B cell (primary cell): ENCODE data around the gene CAMTA1. TPM values are rescaled to one million over a fixed set of nuclear protein-coding genes. Genes with fewer than 3 reads are reported as not detected.

ENCODE experiments used
- ATAC-seq: fragments of 200-7000 bp; cut with Tn5 transposase; one replicate; pipeline ENCODE4 v1.10.0; 2021; ENCODE audit warnings: low read depth, mild to moderate bottlenecking, moderate number of reproducible peaks, moderate library complexity
- CTCF ChIA-PET: fragments of 350-600 bp; sonication (Branson Sonifier 250); formaldehyde crosslinking; loops from one replicate; lab custom pipeline; 2021; ENCODE audit warnings: antibody characterized with exemption, inconsistent platforms; lab: Charles Lee
- POLR2A ChIA-PET: fragments of 350-600 bp; sonication (Branson Sonifier 250); formaldehyde crosslinking; loops from one replicate; lab custom pipeline; 2021; ENCODE audit warnings: antibody characterized with exemption; lab: Charles Lee
- DNase-seq: peaks from one replicate; pipeline ENCODE4 v3.0.0; 2013
- H2AFZ ChIP-seq: 2 replicates; pipeline ENCODE4 v1.6.1; 2012; ENCODE audit warnings: mild to moderate bottlenecking, low read depth, low read length; ENCODE audit not compliant: insufficient read depth, poor library complexity, severe bottlenecking
- H3K27ac ChIP-seq, 2 donors: 1 replicate in 1 of 2; 2 replicates in 1 of 2; pipeline ENCODE4 v1.5.1; 2012 to 2013; ENCODE audit warnings: low read length in 2 of 2, mild to moderate bottlenecking in 2 of 2, moderate library complexity in 1 of 2
- H3K27me3 ChIP-seq, 4 experiments: fragments of 200-600 bp in 1 of 4; sonication (generic) in 1 of 4; replicated peaks in 1 of 4; 1 replicate in 2 of 4; 2 replicates in 2 of 4; pipeline versions ENCODE4 v1.6.1 to v1.7.0; 2013 to 2016; ENCODE audit warnings: low read length in 3 of 4, mild to moderate bottlenecking in 2 of 4, mixed read lengths in 1 of 4, moderate library complexity in 1 of 4; ENCODE audit not compliant: insufficient read depth in 4 of 4, control insufficient read depth in 3 of 4; ENCODE audit errors: control extremely low read depth in 1 of 4
- H3K36me3 ChIP-seq, 2 experiments: replicated peaks in 1 of 2; 1 replicate in 1 of 2; 2 replicates in 1 of 2; pipeline versions ENCODE4 v1.6.1 to v1.7.1; 2013; ENCODE audit warnings: low read length in 1 of 2; ENCODE audit not compliant: insufficient read depth in 2 of 2, control insufficient read depth in 1 of 2; ENCODE audit errors: control extremely low read depth in 1 of 2, extremely low read depth in 1 of 2
- H3K4me1 ChIP-seq, 2 donors: fragments of 200-600 bp in 1 of 2; sonication (generic) in 1 of 2; 1 replicate in 1 of 2; 2 replicates in 1 of 2; pipeline versions ENCODE4 v1.5.1 to v1.6.1; 2013 to 2017; ENCODE audit warnings: low read length in 2 of 2; ENCODE audit not compliant: control insufficient read depth in 2 of 2, insufficient read depth in 2 of 2
- H3K4me2 ChIP-seq: replicated peaks from 2 replicates; pipeline ENCODE3; 2012; ENCODE audit warnings: mild to moderate bottlenecking, low read depth, low read length; ENCODE audit not compliant: poor library complexity, severe bottlenecking
- H3K4me3 ChIP-seq, 5 experiments: fragments of 200-600 bp in 1 of 5; sonication (generic) in 1 of 5; 1 replicate in 3 of 5; 2 replicates in 2 of 5; pipeline versions ENCODE4 v1.5.1 to v1.7.0; 2011 to 2016; ENCODE audit warnings: low read length in 4 of 5, mild to moderate bottlenecking in 4 of 5, low read depth in 2 of 5, control low read depth in 1 of 5, moderate library complexity in 1 of 5; ENCODE audit not compliant: insufficient read depth in 1 of 5; ENCODE audit errors: control extremely low read depth in 1 of 5, extremely low read depth in 1 of 5
- H3K79me2 ChIP-seq: fragments of 200-600 bp; sonication (generic); one replicate; pipeline ENCODE4 v1.6.0; 2016; ENCODE audit warnings: low read length; ENCODE audit not compliant: control insufficient read depth, insufficient read depth
- H3K9ac ChIP-seq: fragments of 200-600 bp; sonication (generic); 2 replicates; pipeline ENCODE4 v1.6.1; 2017; ENCODE audit warnings: mild to moderate bottlenecking, low read length, moderate library complexity
- H3K9me3 ChIP-seq, 3 donors: one replicate each; pipeline versions ENCODE4 v1.6.1 to v1.7.1; 2013; ENCODE audit warnings: low read length in 2 of 3; ENCODE audit not compliant: control insufficient read depth in 2 of 3, insufficient read depth in 1 of 3; ENCODE audit errors: control extremely low read depth in 1 of 3
- H4K20me1 ChIP-seq: 2 replicates; pipeline ENCODE4 v1.6.0; 2012; ENCODE audit warnings: mild to moderate bottlenecking, low read length; ENCODE audit not compliant: insufficient read depth, control insufficient read depth, poor library complexity, severe bottlenecking
- H3K27ac Mint-ChIP-seq: one replicate; pipeline ENCODE4 v1.8.0; 2021; ENCODE audit warnings: mixed read lengths
- H3K27me3 Mint-ChIP-seq: one replicate; pipeline ENCODE4 v1.8.0; 2021; ENCODE audit warnings: mixed read lengths
- H3K4me1 Mint-ChIP-seq: one replicate; pipeline ENCODE4 v1.8.0; 2021; ENCODE audit warnings: mixed read lengths
- H3K4me3 Mint-ChIP-seq: one replicate; pipeline ENCODE4 v1.8.0; 2021; ENCODE audit warnings: mixed read lengths
- H3K9me3 Mint-ChIP-seq: one replicate; pipeline ENCODE4 v1.8.0; 2022; ENCODE audit warnings: mixed read lengths; ENCODE audit not compliant: insufficient read depth
- CTCF ChIP-seq: fragments of 200-600 bp; IDR thresholded peaks from one replicate; pipeline ENCODE4 v1.8.0; 2022; ENCODE audit warnings: antibody characterized with exemption, mild to moderate bottlenecking
- EZH2 ChIP-seq: IDR thresholded peaks from 2 replicates; pipeline ENCODE4 v1.6.1; 2012; ENCODE audit warnings: borderline replicate concordance, low read depth, mild to moderate bottlenecking, moderate library complexity, low read length; ENCODE audit not compliant: insufficient read depth, poor library complexity, severe bottlenecking
- WGBS: methylation state at CpG from one replicate; pipeline ENCODE4 v1.1.5; 2013; ENCODE audit warnings: missing lambda C conversion rate; ENCODE audit not compliant: insufficient coverage; 5-methylcytosine and 5-hydroxymethylcytosine counted together
- intact Hi-C: fragments of 100-400 bp; cut with micrococcal nuclease; formaldehyde crosslinking; loops from one replicate; pipeline ENCODE4 v1.10.0; 2022
- polyA plus RNA-seq: library from polyadenylated mRNA; depleted of rRNA; stranded (reverse); fragments of >200 nt; gene quantifications from 2 replicates; pipeline ENCODE4 v1.2.3, GENCODE V29; 2012
- total RNA-seq, 2 donors: library from RNA; stranded (reverse); fragments of 120-200 nt in 1 of 2; gene quantifications; 1 replicate in 1 of 2; 2 replicates in 1 of 2; pipeline versions ENCODE4 v1.2.3 to v1.2.4, GENCODE V29; 2013 to 2022

The CAMTA1 gene
- total and polyA plus RNA-seq, 2 donors (not counting 1 experiment from before 2014, with no cell fraction given), result 42.2 to 45.7 TPM

- Mint-ChIP-seq H3K4me3 (no peak overlapping the region), H3K4me1 (no peaks in the 10 kb centered on the region), H3K27me3 (peaks cover 24% of the 10 kb centered on the region), H3K9me3 (peaks cover 6% of the 10 kb centered on the region), H3K27ac (no peak overlapping the region)
- H3K27ac ChIP-seq, result no peak overlapping the region
- DNase-seq (no peak), ATAC-seq (no peak)
- TF ChIP-seq CTCF (no peak), EZH2 (no peak)
- H3K9me3 ChIP-seq, result peaks cover 0 to 26% (median 4%) of the 10 kb centered on the region in 3 donors
- intact Hi-C loops, result no loop called here
- WGBS, result 85% methylated on average over 3 of the region's 3 CpGs
- no peak overlapping the region for H2AFZ ChIP-seq
- ChIA-PET POLR2A (no interaction called here), CTCF (no interaction called here)
- no peak overlapping the region for H3K4me2 ChIP-seq
- H3K79me2 ChIP-seq, result no peaks in the 10 kb centered on the region
- H3K36me3 ChIP-seq, result no peaks in the 10 kb centered on the region
- no peak overlapping the region for H3K4me3 ChIP-seq
- no peak overlapping the region for H3K9ac ChIP-seq
- no peaks in the 10 kb centered on the region for H3K4me1 ChIP-seq
- no peaks in the 10 kb centered on the region for H4K20me1 ChIP-seq
- peaks cover 0 to 14% (median 0%) of the 10 kb centered on the region in 4 experiments for H3K27me3 ChIP-seq
Measured at GRCh38 chr1:7178741-7179140, 393.5 kb downstream of the CAMTA1 start.

GRCh38 chr1:7185721-7186120 lies 400.5 kb downstream of the CAMTA1 start:
- peaks cover 0 to 4% (median 0%) of the 10 kb centered on the region in 4 experiments for H3K27me3 ChIP-seq
- no peak overlapping the region for H3K4me3 ChIP-seq
- intact Hi-C loops, result no loop called here
- CTCF ChIA-PET, result no interaction called here
- no peaks in the 10 kb centered on the region for H3K36me3 ChIP-seq
- H3K4me2 ChIP-seq, result no peak overlapping the region
- 93% methylated on average over 8 of the region's 8 CpGs for WGBS
- DNase-seq (no peak), ATAC-seq (no peak)
- Mint-ChIP-seq H3K9me3 (peaks cover 5% of the 10 kb centered on the region), H3K4me3 (no peak overlapping the region), H3K27ac (no peak overlapping the region), H3K27me3 (peaks cover 13% of the 10 kb centered on the region), H3K4me1 (no peaks in the 10 kb centered on the region)
- TF ChIP-seq EZH2, result no peak
- TF ChIP-seq CTCF, result no peak
- POLR2A ChIA-PET, result no interaction called here
- no peaks in the 10 kb centered on the region for H4K20me1 ChIP-seq
- H3K4me1 ChIP-seq, result no peaks in the 10 kb centered on the region
- H3K9me3 ChIP-seq, result peaks cover 0 to 4% (median 0%) of the 10 kb centered on the region in 3 donors
- H3K9ac ChIP-seq, result no peak overlapping the region
- H3K79me2 ChIP-seq, result no peaks in the 10 kb centered on the region
- H3K27ac ChIP-seq, result no peak overlapping the region
- H2AFZ ChIP-seq, result no peak overlapping the region
